NOMO-1 treated with DMSO at 0.1 percent for 48 hours (cell line): ENCODE measurements around the gene SAA4.
"Not testable (repeated sequence)": the region's sequence is repeated elsewhere in the genome, so short reads cannot be mapped to it uniquely, and the experiment has no call there.

Experiments
- DNase-seq: peaks from one replicate; lab custom pipeline; 2025; ENCODE audit not compliant: unreplicated experiment; lab: John Stamatoyannopoulos, UW

Gene SAA4, protein sequence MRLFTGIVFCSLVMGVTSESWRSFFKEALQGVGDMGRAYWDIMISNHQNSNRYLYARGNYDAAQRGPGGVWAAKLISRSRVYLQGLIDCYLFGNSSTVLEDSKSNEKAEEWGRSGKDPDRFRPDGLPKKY

GRCh38 chr11:18236664-18237356 lies at the start of gene SAA4:
TSS of gene SAA4 (minus strand) at chr11:18236802. CDS start at chr11:18235926, 876 bp downstream.
- DNase-seq, result no peak

- no peak for DNase-seq
Measured at GRCh38 chr11:18285841-18286240, 49.2 kb upstream of the SAA4 start.

- no peak for DNase-seq
Measured at GRCh38 chr11:18282626-18283025, 46.0 kb upstream of the SAA4 start.

DNA sequence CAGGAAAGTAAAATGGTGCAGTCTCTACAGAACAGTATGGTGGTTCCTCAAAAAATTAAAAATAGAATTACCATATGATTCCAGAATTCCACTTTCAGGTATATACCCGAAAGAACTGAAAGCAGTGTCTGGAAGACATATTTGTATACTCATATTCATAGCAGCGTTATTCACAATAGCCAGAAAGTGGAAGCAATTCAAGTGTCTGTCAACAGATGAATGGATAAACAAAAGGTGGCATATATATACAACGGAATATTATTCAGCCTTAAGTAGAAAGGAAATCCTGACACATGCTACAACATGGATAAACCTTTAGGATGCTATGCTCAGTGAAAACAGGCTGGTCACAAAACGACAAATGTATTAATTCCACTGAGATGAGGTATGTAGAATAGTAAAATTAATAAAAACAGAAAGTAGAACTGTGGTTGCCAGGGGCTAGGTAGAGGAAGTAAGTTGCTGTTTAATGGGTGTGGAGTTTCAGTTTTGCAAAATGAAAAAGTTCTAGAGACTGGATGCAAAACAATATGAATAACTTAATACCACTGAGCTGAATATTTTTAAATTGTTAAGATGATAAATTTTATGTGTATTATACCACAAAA lies 43.9 kb upstream of the SAA4 start:
- peak; percentile 63 for DNase-seq

GRCh38 chr11:18277565-18278271 lies 41.1 kb upstream of the SAA4 start:
- peak; percentile 89 for DNase-seq

DNA sequence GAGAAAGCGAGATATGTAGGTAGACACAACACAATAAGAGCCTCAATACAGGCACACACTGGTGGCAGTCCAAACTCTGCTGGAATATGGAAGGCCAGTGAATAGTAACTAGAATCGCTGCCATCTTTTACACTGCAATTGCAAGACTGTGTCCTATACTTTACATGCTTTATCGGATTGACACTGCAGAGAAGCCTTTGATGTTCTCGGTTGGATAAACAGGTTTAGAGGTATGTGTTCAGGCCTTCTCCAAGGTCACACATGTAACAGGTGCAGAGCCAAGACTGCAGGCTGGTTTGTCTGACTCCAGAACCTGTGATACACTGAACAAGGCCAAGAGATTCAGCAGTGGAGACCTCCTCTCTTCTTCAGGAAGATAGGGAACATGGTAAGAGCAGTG lies 34.6 kb upstream of the SAA4 start:
- no peak for DNase-seq

GRCh38 chr11:18270102-18270501 lies 33.5 kb upstream of the SAA4 start:
- DNase-seq, result no peak

- DNase-seq, result not testable (repeated sequence)
Measured at GRCh38 chr11:18269252-18269651, 32.6 kb upstream of the SAA4 start.

GRCh38 chr11:18267335-18268133 lies 30.9 kb upstream of the SAA4 start:
- DNase-seq, result not testable (repeated sequence)

- no peak for DNase-seq
Measured at GRCh38 chr11:18265949-18266348, 29.3 kb upstream of the SAA4 start, which contains the start of gene SAA1. TSS of gene SAA1 (plus strand) at chr11:18266264. CDS start at chr11:18266888, 624 bp downstream.

GRCh38 chr11:18264677-18265555 lies 28.3 kb upstream of the SAA4 start:
- no peak for DNase-seq

DNA sequence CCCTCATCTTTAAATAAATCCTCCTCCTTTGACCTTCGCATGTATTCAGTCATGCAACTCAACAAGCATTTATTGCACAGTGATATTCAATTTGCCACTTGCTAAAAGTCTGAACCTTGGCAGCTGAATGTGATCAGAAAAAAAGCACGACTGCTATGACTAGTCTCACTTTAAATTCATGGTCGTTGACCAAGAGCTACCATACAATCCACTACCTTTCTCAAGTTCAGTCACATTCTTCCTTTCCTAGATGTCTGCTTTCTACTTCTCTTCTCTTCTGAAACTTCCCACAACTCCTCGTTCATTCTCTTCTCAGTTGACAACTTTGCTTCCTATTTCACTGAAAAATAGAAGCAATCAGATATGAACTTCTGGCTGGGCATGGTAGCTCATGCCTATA lies 27.4 kb upstream of the SAA4 start:
- DNase-seq, result no peak

GRCh38 chr11:18262681-18263350 lies 26.2 kb upstream of the SAA4 start:
- DNase-seq, result not testable (repeated sequence)

DNA sequence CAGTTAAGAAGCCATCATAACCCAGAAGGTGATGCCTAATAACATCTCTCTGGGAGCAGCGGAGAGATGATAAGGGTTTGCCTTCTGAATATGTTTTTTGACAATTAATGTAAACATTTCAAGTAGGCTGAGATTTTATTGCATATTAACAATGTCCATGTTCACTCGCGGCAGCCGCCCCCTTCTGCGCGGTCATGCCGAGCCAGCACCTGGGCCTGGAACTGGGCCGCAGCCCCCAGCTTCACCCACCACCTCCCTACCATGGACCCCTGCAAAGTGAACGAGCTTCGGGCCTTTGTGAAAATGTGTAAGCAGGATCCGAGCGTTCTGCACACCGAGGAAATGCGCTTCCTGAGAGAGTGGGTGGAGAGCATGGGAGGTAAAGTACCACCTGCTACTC lies 25.1 kb upstream of the SAA4 start:
- no peak for DNase-seq

DNA sequence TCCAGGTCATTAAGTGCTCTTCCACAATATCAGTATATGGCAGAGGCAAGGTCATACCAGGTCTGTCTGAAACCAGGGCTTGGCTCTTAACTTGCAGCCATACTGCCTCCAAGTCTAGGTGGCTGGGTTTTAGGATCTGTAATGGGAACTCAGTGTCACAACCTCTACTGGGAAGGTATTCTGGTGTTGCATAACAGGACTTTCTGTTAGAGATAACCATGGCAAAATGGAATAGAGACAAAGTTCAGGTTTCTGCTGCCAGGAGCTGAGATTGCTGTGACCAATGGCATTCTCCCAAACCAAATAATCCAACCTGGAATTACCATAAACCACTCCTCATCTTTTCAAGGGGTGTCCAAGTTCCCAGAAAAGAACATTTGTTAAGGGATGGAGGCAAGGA lies 22.7 kb upstream of the SAA4 start:
- no peak for DNase-seq

DNA sequence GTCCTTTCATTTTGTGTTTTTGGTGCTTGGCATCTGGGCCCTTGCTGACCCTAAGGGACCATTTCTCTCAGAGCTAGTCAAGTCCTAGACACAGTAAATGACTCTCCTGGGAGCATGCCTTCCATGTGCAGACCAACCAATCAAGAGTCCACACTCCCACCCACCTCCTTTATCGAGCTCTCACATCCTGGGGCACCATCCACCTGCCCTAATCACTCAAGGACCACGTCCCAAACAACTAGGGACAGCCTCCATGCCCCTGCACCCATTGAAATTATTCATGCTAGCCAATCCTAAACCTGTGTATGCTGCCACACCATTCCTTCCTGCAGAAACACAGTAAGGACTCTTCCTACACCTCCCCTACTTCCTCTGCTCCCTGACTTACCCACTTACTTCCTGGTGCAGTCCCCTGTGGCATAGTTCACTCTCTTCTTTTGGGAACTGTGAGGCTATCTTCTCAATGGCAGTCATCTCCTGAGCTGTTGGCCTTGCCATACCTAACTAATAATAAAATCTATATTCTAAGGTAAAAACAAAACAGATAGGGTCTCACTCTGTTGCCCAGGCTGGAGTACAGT lies 18.3 kb upstream of the SAA4 start:
- DNase-seq, result no peak

DNA sequence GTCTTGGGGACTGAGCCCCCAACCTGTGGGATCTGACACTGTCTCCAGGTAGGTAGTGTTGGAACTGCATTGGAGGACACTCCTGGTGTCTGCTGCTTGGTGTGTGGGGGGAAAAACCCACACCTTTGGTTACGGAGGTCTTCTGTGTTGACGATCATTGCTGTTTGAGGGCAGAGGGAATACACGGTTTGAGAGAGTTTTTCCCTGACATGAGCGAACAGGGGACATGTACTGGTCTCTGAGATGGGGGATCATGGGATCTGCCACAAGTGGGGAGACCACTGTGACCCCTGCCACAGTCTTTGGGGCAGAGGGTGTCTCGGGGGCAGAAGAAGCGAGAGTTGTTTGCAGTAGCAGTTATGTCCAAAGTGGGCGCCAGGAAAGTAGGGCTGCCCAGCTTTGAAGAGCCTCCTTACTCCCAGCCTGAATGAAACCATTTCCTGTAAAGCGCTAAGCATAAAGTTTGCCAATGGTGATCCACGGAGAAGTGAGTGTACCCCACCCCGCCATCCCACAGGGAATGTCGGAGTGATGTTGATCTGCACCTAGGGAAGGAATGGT lies 17.3 kb upstream of the SAA4 start:
- DNase-seq, result no peak

DNA sequence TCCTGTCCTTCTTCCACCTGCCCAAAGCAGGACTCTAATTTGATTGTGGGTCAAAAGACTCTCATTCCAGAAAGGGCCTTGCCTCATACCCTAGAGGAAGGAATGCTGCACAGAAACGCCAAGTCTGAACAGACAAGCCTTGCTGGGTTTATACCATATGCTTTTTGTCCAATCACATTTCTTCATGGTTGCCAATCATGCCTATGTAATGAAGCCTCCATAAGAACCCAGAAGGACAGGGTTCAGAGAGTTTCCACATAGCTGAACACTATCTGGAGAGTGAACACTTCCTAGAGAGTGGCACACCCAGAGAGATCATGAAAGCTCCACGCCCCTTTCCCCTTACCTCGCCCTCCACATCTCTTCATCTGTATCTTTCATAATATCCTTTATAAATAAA lies 16.6 kb upstream of the SAA4 start:
- no peak for DNase-seq

- DNase-seq, result no peak
Measured at GRCh38 chr11:18248561-18248960, 12.0 kb upstream of the SAA4 start, which contains the start of gene SAA2. TSS of gene SAA2 (minus strand) at chr11:18248668. CDS start at chr11:18248011, 657 bp downstream.
